Ascending aorta (tissue), 2 donors: Measurements from ENCODE around the gene SLC34A2. TPM values are rescaled to one million over a fixed set of nuclear protein-coding genes. Genes with fewer than 3 reads are reported as not detected.

ENCODE experiments used
- DNase-seq, 2 donors: peaks; one replicate each; pipeline ENCODE4 v3.0.0-alpha.2; 2019; ENCODE audit warnings: low spot score in 2 of 2
- H3K27ac ChIP-seq, 2 donors: fragments of 200-600 bp; sonication (generic); one replicate each; pipeline ENCODE4 v1.5.1; 2016 to 2017; ENCODE audit warnings: mild to moderate bottlenecking in 1 of 2
- H3K27me3 ChIP-seq: fragments of 200-600 bp; sonication (generic); one replicate; pipeline ENCODE4 v1.5.1; 2017
- H3K36me3 ChIP-seq, 2 donors: fragments of 200-600 bp; sonication (generic); one replicate each; pipeline ENCODE4 v1.5.1; 2016
- H3K4me1 ChIP-seq, 2 donors: fragments of 200-600 bp; sonication (generic); one replicate each; pipeline ENCODE4 v1.5.1; 2016 to 2017; ENCODE audit warnings: mild to moderate bottlenecking in 1 of 2
- H3K4me3 ChIP-seq, 2 donors: fragments of 200-600 bp; sonication (generic); one replicate each; pipeline ENCODE4 v1.5.1; 2016 to 2017; ENCODE audit warnings: mild to moderate bottlenecking in 1 of 2
- H3K9me3 ChIP-seq, 2 donors: fragments of 200-600 bp; sonication (generic); one replicate each; pipeline ENCODE4 v1.5.1; 2016
- intact Hi-C: fragments of 100-400 bp; cut with DNase I; formaldehyde crosslinking; loops from one replicate; pipeline ENCODE4 v1.15.1; 2023
- total RNA-seq: library from RNA; depleted of rRNA; stranded (reverse); fragments of >200 nt; gene quantifications from one replicate; pipeline ENCODE4 v1.1.0, GENCODE V29; 2016
- TF ChIP-seq, protein P1 (sequence below), 3 experiments: fragments of 200-600 bp in 2 of 3; fragments of 450-650 bp in 1 of 3; sonication (generic) in 2 of 3; IDR thresholded peaks; one replicate each; pipeline ENCODE4 v1.5.1; 2016 to 2019; ENCODE audit warnings: antibody characterized with exemption in 3 of 3, mild to moderate bottlenecking in 1 of 3, moderate library complexity in 1 of 3

The SLC34A2 gene
- total RNA-seq, 1 donor from 2014 or later = not detected

GRCh38 chr4:25663781-25664180, 8.1 kb downstream of the SLC34A2 start:
- intact Hi-C loops = no loop called here

DNA sequence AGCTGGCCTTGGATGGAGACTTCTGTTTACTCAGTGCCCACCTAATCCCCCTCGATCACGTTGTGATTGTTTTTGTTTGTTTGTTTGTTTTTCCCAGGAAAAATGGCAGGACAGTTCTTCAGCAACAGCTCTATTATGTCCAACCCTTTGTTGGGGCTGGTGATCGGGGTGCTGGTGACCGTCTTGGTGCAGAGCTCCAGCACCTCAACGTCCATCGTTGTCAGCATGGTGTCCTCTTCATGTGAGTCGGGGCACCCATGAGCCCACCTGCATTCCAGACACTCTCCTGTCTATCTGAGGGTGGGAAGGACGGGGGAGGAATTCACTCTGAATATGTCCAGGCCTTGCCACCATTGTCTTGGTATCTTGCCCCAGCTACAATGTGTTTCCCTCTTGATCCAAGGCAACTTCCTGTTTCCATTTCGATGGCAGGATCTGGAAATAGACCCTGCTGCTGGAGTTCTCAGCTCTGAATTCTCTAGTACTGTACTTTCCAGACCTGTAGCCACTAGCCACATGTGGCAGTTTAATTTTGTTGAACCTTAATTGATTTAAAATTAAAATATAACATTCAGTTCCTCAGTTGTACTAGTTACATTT, 10.5 kb downstream of the SLC34A2 start:
- intact Hi-C loops = no loop called here
- DNase-seq = no peak
- TF ChIP-seq, protein P1, sequence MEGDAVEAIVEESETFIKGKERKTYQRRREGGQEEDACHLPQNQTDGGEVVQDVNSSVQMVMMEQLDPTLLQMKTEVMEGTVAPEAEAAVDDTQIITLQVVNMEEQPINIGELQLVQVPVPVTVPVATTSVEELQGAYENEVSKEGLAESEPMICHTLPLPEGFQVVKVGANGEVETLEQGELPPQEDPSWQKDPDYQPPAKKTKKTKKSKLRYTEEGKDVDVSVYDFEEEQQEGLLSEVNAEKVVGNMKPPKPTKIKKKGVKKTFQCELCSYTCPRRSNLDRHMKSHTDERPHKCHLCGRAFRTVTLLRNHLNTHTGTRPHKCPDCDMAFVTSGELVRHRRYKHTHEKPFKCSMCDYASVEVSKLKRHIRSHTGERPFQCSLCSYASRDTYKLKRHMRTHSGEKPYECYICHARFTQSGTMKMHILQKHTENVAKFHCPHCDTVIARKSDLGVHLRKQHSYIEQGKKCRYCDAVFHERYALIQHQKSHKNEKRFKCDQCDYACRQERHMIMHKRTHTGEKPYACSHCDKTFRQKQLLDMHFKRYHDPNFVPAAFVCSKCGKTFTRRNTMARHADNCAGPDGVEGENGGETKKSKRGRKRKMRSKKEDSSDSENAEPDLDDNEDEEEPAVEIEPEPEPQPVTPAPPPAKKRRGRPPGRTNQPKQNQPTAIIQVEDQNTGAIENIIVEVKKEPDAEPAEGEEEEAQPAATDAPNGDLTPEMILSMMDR (IDR thresholded peaks at IDR 0.05) = no peak

More at GRCh38 chr4:25663781-25664180, 8.1 kb downstream of the SLC34A2 start:
- Histone ChIP-seq H3K36me3 (no peaks in the 10 kb centered on the region), H3K27ac (no peak overlapping the region), H3K4me3 (no peak overlapping the region), H3K4me1 (no peaks in the 10 kb centered on the region), H3K9me3 (no peaks in the 10 kb centered on the region), H3K27me3 (no peaks in the 10 kb centered on the region)
- no peak for DNase-seq
- TF ChIP-seq, protein P1 (IDR thresholded peaks at IDR 0.05) = no peak

GRCh38 chr4:25667931-25668557, 12.4 kb downstream of the SLC34A2 start:
- Histone ChIP-seq H3K4me3 (no peak overlapping the region), H3K9me3 (no peaks in the 10 kb centered on the region), H3K27me3 (no peaks in the 10 kb centered on the region), H3K27ac (no peak overlapping the region), H3K4me1 (no peaks in the 10 kb centered on the region), H3K36me3 (no peaks in the 10 kb centered on the region)
- intact Hi-C loops = no loop called here
- TF ChIP-seq, protein P1 (IDR thresholded peaks at IDR 0.05) = no peak
- no peak for DNase-seq

More for the DNA sequence above, 10.5 kb downstream of the SLC34A2 start:
- Histone ChIP-seq H3K27ac (no peak overlapping the region), H3K9me3 (no peaks in the 10 kb centered on the region), H3K4me1 (no peaks in the 10 kb centered on the region), H3K4me3 (no peak overlapping the region), H3K27me3 (no peaks in the 10 kb centered on the region), H3K36me3 (no peaks in the 10 kb centered on the region)

DNA sequence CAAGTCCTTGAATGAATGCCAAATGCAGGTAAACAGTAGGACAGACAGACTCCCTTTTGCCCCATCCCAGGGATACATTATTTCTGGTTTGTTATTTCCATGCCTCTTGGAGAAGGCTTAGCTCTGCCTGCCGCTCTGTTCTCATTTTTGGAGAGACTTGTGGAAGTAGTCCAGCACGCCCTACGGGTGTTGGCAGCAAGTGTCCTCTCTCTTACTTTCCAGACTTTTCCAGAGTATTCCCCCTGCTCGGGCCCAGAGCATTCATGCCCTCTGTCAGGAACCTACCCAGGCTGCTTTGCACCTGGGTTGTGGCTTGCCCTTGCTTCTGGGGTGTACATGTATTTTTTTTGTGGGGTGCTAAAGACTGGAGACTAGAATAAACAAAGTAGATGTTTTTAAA, 15.3 kb downstream of the SLC34A2 start:
- H3K27me3 ChIP-seq = no peaks in the 10 kb centered on the region
- no peaks in the 10 kb centered on the region for H3K9me3 ChIP-seq
- H3K27ac ChIP-seq = no peak overlapping the region
- no peak overlapping the region for H3K4me3 ChIP-seq
- TF ChIP-seq, protein P1 (IDR thresholded peaks at IDR 0.05) = no peak
- no peaks in the 10 kb centered on the region for H3K4me1 ChIP-seq
- no peak for DNase-seq
- intact Hi-C loops = no loop called here
- H3K36me3 ChIP-seq = no peaks in the 10 kb centered on the region

DNA sequence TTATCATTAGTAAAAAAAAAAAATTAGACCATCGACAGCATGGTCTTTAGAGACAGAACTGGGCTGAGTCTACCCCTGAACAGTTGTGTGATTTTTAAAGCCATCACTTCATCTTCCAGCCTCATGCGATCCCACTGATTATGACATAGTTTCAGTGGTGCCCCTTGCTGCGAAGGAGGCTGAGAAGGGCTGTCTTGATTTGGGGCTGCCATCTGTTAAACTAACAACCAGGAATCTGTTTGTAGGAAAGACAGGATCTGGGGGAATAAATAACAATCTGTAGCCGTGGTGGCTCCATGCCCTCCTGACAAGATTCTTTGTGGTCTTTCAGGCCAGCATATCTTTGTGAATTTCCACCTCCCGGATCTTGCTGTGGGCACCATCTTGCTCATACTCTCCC, 17.1 kb downstream of the SLC34A2 start:
- no peak for DNase-seq
- H3K4me1 ChIP-seq = no peaks in the 10 kb centered on the region
- no peak overlapping the region for H3K27ac ChIP-seq
- intact Hi-C loops = no loop called here
- H3K9me3 ChIP-seq = no peaks in the 10 kb centered on the region
- H3K4me3 ChIP-seq = no peak overlapping the region
- no peaks in the 10 kb centered on the region for H3K36me3 ChIP-seq
- TF ChIP-seq, protein P1 (IDR thresholded peaks at IDR 0.05) = no peak
- H3K27me3 ChIP-seq = no peaks in the 10 kb centered on the region
